Peyer's patch (tissue), 4 donors: ENCODE results near the gene COL6A2.

Experiments
- CTCF ChIP-seq, 6 experiments: fragments of 450-650 bp in 4 of 6; fragments of 200-600 bp in 2 of 6; sonication (generic) in 1 of 6; IDR thresholded peaks; one replicate each; pipeline ENCODE4 v1.5.1; 2017 to 2019; ENCODE audit warnings: antibody characterized with exemption in 6 of 6, mild to moderate bottlenecking in 3 of 6, moderate library complexity in 1 of 6
- POLR2A ChIP-seq, 2 donors: fragments of 450-650 bp; IDR thresholded peaks; one replicate each; pipeline ENCODE4 v1.5.1; 2017; ENCODE audit warnings: antibody characterized with exemption in 2 of 2, mild to moderate bottlenecking in 2 of 2, moderate library complexity in 2 of 2

- TF ChIP-seq POLR2A (IDR thresholded peaks at IDR 0.05) (no peak), CTCF (IDR thresholded peaks at IDR 0.05) (no peak)
Measured at GRCh38 chr21:46061950-46062349, 36.0 kb upstream of the COL6A2 start.
